Head of caudate nucleus (tissue), 42 donors: ENCODE data around the gene SRPX2.
A peak's percentile ranks its signal among the peaks of the same experiment; 100 is the strongest.

Source experiments
- DNase-seq, 42 donors: peaks; one replicate each; pipeline versions ENCODE4 v3.0.0 to v3.0.0-alpha.2; 2020 to 2021; ENCODE audit warnings: mixed read lengths in 7 of 42
- intact Hi-C: fragments of 100-400 bp; cut with DNase I; formaldehyde crosslinking; loops from one replicate; pipeline ENCODE4 v1.15.0; 2022

The SRPX2 gene

GRCh38 chrX:100648458-100649417, 4.7 kb downstream of the SRPX2 start:
- DNase-seq, result no peak
- intact Hi-C loops, result no loop called here

GRCh38 chrX:100649550-100650356, 5.8 kb downstream of the SRPX2 start:
- intact Hi-C loops, result no loop called here
- peak in 3 of 42 donors; percentile 4 to 36 (median 6) for DNase-seq

- DNase-seq, result no peak
- intact Hi-C loops, result no loop called here
Observed at GRCh38 chrX:100650841-100651240, 6.8 kb downstream of the SRPX2 start.

GRCh38 chrX:100652266-100652665, 8.3 kb downstream of the SRPX2 start:
- no peak for DNase-seq
- intact Hi-C loops, result no loop called here

GRCh38 chrX:100654261-100654660, 10.3 kb downstream of the SRPX2 start:
- intact Hi-C loops, result no loop called here
- DNase-seq, result no peak

GRCh38 chrX:100658941-100659381, 15.0 kb downstream of the SRPX2 start:
- intact Hi-C loops, result no loop called here
- no peak for DNase-seq

GRCh38 chrX:100659431-100660137, 15.6 kb downstream of the SRPX2 start:
- intact Hi-C loops, result no loop called here
- no peak for DNase-seq

GRCh38 chrX:100662170-100662569, 18.2 kb downstream of the SRPX2 start:
- intact Hi-C loops, result no loop called here
- no peak for DNase-seq

- intact Hi-C loops, result no loop called here
- no peak for DNase-seq
Observed at GRCh38 chrX:100662796-100663195, 18.8 kb downstream of the SRPX2 start.

- intact Hi-C loops, result no loop called here
- no peak for DNase-seq
Observed at GRCh38 chrX:100663642-100664041, 19.6 kb downstream of the SRPX2 start.

GRCh38 chrX:100672966-100673365, 29.0 kb downstream of the SRPX2 start:
- DNase-seq, result no peak
- intact Hi-C loops, result no loop called here

- DNase-seq, result no peak
- intact Hi-C loops, result no loop called here
Observed at GRCh38 chrX:100673397-100673953, 29.5 kb downstream of the SRPX2 start.

GRCh38 chrX:100674705-100675104, 30.7 kb downstream of the SRPX2 start:
- intact Hi-C loops, result no loop called here
- DNase-seq, result no peak

- intact Hi-C loops, result no loop called here
- no peak for DNase-seq
Observed at GRCh38 chrX:100677611-100678181, 33.7 kb downstream of the SRPX2 start.

GRCh38 chrX:100680756-100681155, 36.8 kb downstream of the SRPX2 start:
- no peak for DNase-seq
- intact Hi-C loops, result loop anchor here (10.0 kb wide), 1 partner anchor 84 kb away; no protein-coding TSS in a partner anchor

GRCh38 chrX:100681599-100681998, 37.6 kb downstream of the SRPX2 start:
- DNase-seq, result no peak
- intact Hi-C loops, result loop anchor here (10.0 kb wide), 1 partner anchor 83 kb away; no protein-coding TSS in a partner anchor

- no peak for DNase-seq
- intact Hi-C loops, result loop anchor here (10.0 kb wide), 1 partner anchor 82 kb away; no protein-coding TSS in a partner anchor
Observed at GRCh38 chrX:100682939-100683338, 38.9 kb downstream of the SRPX2 start.

- intact Hi-C loops, result loop anchor here (10.0 kb wide), 1 partner anchor 79 kb away; no protein-coding TSS in a partner anchor
- DNase-seq, result peak in 41 of 42 donors; percentile 10 to 89 (median 68)
Observed at GRCh38 chrX:100685284-100685996, 41.4 kb downstream of the SRPX2 start.
